ENCODE data around the gene TAAR2.

GRCh38 chr6:132669690-132670291, 45.7 kb upstream of the TAAR2 start:
- TF ChIP-seq CHD7 (IDR thresholded peaks at IDR 0.05; ENCODE audit: insufficient replicate concordance, low read length) (no peak), EZH2 (IDR thresholded peaks at IDR 0.05; ENCODE audit: low read depth, low read length, severe bottlenecking) (no peak), HDAC2 (IDR thresholded peaks at IDR 0.05; ENCODE audit: borderline replicate concordance in 1 of 2, low read depth in 2 of 2, low read length in 2 of 2) (no peak), EP300 (IDR thresholded peaks at IDR 0.05; ENCODE audit: borderline replicate concordance in 1 of 2, low read depth in 2 of 2, low read length in 2 of 2) (no peak), SUZ12 (IDR thresholded peaks at IDR 0.05; ENCODE audit: low read length) (no peak), YY1 (IDR thresholded peaks at IDR 0.05; ENCODE audit: low read depth, low read length) (no peak)
